Upper lobe of left lung (tissue), 4 donors: ENCODE results near the gene PAIP1.

Experiments
- POLR2A ChIP-seq, 4 donors: fragments of 450-650 bp; IDR thresholded peaks; one replicate each; pipeline ENCODE4 v1.5.1; 2016 to 2017; ENCODE audit warnings: antibody characterized with exemption in 4 of 4, mild to moderate bottlenecking in 2 of 4
- POLR2AphosphoS5 ChIP-seq, 2 donors: sonication (generic); formaldehyde crosslinking; IDR thresholded peaks; one replicate each; pipeline ENCODE4 v1.5.1; 2017; ENCODE audit warnings: antibody characterized with exemption in 2 of 2
- TF ChIP-seq, protein P1 (sequence below), 6 experiments: fragments of 450-650 bp in 4 of 6; fragments of 200-600 bp in 2 of 6; sonication (generic) in 2 of 6; IDR thresholded peaks; one replicate each; pipeline ENCODE4 v1.5.1; 2016 to 2019; ENCODE audit warnings: antibody characterized with exemption in 6 of 6

DNA sequence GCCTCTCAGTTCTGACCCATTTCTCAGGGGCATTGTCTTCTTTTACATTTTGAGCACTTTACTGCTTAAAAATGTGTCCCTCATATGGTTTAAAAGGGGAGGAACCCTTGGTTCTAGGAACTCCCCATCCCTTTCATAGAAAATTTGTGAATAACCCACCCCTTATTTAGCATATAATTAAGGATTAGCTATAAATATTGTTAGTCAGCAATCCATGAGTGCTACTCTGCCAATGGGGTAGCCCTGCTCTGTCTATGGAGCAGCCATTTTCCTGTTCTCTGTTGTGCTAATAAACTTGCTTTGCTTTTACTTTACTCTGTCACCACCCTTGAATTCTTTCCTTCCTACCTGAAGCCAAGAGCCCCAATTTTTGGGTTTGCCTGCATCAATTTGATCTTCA, 33.8 kb upstream of the PAIP1 start:
- TF ChIP-seq POLR2A (IDR thresholded peaks at IDR 0.05) = no peak
- TF ChIP-seq, protein P1, sequence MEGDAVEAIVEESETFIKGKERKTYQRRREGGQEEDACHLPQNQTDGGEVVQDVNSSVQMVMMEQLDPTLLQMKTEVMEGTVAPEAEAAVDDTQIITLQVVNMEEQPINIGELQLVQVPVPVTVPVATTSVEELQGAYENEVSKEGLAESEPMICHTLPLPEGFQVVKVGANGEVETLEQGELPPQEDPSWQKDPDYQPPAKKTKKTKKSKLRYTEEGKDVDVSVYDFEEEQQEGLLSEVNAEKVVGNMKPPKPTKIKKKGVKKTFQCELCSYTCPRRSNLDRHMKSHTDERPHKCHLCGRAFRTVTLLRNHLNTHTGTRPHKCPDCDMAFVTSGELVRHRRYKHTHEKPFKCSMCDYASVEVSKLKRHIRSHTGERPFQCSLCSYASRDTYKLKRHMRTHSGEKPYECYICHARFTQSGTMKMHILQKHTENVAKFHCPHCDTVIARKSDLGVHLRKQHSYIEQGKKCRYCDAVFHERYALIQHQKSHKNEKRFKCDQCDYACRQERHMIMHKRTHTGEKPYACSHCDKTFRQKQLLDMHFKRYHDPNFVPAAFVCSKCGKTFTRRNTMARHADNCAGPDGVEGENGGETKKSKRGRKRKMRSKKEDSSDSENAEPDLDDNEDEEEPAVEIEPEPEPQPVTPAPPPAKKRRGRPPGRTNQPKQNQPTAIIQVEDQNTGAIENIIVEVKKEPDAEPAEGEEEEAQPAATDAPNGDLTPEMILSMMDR (IDR thresholded peaks at IDR 0.05) = no peak
- TF ChIP-seq POLR2AphosphoS5 (IDR thresholded peaks at IDR 0.05) = no peak
